ENCODE measurements around the gene PDAP1. TPM values are rescaled to one million over a fixed set of nuclear protein-coding genes. Genes with fewer than 3 reads are reported as not detected.

PDAP1 gene
- total RNA-seq, 3 donors from 2014 or later = 39.4 to 86.4 (median 51.5) TPM

DNA sequence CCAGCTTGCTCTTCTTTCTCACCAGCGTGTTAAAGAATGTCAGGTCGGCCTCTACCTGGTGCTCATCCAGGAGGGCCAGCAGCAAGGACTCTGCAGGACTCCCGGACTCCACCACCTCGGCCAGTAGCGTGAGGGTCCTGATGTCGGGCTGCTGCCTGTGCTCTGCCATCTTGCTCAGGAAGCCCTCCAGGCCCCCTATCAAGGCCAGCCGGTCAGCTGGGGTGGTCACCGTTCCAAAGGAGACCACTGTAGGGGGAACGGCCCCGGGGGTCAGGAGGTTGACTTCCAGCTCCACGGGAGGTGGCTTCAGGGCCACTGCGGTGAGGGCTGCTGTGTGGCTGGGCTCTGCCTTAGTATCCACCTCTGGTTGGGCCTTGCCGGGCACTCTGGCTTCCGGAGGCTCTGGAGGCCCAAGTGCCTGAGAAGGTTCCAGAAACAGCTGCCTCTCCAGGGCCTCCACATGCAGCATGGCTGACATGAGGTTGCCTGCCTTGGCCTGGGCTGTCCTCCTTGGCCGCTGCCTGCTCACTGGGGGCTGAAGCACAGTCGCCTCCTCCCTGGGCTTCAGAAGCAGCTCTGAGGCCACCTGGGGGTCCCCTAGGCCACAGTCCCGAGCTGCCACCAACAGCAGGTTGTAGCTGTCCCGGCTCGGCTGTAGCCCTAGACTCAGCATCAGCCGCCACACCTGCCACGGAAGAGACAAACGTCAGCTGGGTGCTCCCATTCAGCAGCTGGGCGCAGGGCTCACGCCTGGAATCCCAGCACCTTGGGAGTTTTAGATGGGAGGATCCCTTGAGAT is 16.7 kb upstream of the PDAP1 start:
- H3K4me3 ChIP-seq = no peak overlapping the region
- H3K4me1 ChIP-seq = no peaks in the 10 kb centered on the region
- H3K27me3 ChIP-seq = no peaks in the 10 kb centered on the region
- no peak for DNase-seq (ENCODE audit: low spot score in 2 of 2)
- no peak overlapping the region for H3K27ac ChIP-seq
- H3K9me3 ChIP-seq = no peaks in the 10 kb centered on the region
- intact Hi-C loops (cut with DNase I; ENCODE audit: low total_unique reads) = no loop called here
- H3K36me3 ChIP-seq = peaks cover 9% of the 10 kb centered on the region
- TF ChIP-seq POLR2AphosphoS5 (IDR thresholded peaks at IDR 0.05) = no peak
- TF ChIP-seq POLR2A (IDR thresholded peaks at IDR 0.05) = no peak
- TF ChIP-seq, protein P1, sequence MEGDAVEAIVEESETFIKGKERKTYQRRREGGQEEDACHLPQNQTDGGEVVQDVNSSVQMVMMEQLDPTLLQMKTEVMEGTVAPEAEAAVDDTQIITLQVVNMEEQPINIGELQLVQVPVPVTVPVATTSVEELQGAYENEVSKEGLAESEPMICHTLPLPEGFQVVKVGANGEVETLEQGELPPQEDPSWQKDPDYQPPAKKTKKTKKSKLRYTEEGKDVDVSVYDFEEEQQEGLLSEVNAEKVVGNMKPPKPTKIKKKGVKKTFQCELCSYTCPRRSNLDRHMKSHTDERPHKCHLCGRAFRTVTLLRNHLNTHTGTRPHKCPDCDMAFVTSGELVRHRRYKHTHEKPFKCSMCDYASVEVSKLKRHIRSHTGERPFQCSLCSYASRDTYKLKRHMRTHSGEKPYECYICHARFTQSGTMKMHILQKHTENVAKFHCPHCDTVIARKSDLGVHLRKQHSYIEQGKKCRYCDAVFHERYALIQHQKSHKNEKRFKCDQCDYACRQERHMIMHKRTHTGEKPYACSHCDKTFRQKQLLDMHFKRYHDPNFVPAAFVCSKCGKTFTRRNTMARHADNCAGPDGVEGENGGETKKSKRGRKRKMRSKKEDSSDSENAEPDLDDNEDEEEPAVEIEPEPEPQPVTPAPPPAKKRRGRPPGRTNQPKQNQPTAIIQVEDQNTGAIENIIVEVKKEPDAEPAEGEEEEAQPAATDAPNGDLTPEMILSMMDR (IDR thresholded peaks at IDR 0.05) = no peak

DNA sequence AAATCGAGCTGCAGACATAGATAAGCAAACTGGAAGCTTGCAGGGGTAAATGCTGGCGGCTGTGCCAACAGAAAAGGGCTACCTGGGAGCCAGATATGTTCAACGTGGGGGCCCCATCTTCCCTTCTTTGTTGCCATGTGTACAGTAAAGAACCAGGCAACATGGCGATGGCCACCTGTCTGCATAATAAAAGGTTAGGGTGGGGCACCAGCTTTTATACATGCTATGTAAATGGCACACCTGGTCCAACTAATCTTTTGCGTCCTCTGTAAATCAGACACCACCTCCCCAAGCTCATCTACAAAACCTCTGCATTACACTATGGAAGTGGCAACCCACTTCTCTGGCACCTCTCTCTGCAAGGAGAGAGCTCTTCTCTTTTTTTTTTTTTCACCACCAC is 14.2 kb upstream of the PDAP1 start:
- no peak for TF ChIP-seq POLR2AphosphoS5 (IDR thresholded peaks at IDR 0.05)
- TF ChIP-seq POLR2A (IDR thresholded peaks at IDR 0.05) = no peak
- TF ChIP-seq, protein P1 (IDR thresholded peaks at IDR 0.05) = no peak
- Histone ChIP-seq H3K4me3 (no peak overlapping the region), H3K36me3 (peaks cover 21% of the 10 kb centered on the region), H3K9me3 (no peaks in the 10 kb centered on the region), H3K27ac (no peak overlapping the region), H3K4me1 (no peaks in the 10 kb centered on the region), H3K27me3 (no peaks in the 10 kb centered on the region)
- intact Hi-C loops (cut with DNase I; ENCODE audit: low total_unique reads) = no loop called here
- DNase-seq (ENCODE audit: low spot score in 2 of 2) = no peak

DNA sequence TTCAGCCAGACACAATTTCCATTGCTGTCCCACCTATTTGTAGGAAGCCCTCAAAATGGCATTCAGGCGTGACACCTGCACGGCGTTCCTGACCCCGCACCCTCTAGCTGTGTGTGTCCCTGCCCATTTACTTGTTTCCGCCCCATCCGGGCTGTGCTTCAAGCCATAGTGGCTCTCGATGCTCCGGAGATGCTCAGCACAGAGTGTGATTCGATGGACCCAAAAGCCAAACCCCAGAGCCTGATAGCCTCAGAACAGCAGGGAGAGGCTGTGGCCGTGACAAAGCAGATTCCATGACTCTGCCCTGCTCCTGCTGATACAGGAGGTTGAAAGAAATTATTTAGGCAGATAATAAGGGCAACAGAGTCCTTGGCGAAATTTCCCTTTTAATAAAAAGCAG is 13.8 kb upstream of the PDAP1 start:
- no peak for DNase-seq (ENCODE audit: low spot score in 2 of 2)
- Histone ChIP-seq H3K9me3 (no peaks in the 10 kb centered on the region), H3K4me1 (no peaks in the 10 kb centered on the region), H3K27ac (no peak overlapping the region), H3K4me3 (no peak overlapping the region), H3K27me3 (no peaks in the 10 kb centered on the region), H3K36me3 (peaks cover 23% of the 10 kb centered on the region)
- TF ChIP-seq POLR2AphosphoS5 (IDR thresholded peaks at IDR 0.05) (no peak), POLR2A (IDR thresholded peaks at IDR 0.05) (no peak)
- TF ChIP-seq, protein P1 (IDR thresholded peaks at IDR 0.05) = no peak
- intact Hi-C loops (cut with DNase I; ENCODE audit: low total_unique reads) = no loop called here

DNA sequence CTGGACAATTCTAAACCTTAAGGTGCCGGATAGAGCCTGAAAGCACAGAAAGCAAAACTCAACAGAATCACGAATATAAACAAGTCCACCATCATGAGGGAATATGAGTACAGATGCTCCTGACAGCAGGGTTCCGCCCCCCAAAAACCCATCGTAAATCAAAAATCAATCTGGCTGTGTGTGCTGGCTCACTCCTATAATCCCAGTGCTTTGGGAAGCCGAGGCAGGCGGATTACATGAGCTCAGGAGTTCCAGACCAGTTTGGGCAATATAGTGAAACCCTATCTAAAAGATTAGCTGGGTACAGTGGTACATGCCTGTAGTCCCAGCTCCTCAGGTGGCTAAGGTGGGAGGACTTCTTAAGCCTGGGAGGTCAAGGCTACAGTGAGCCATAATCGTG is 12.6 kb upstream of the PDAP1 start:
- Histone ChIP-seq H3K27me3 (no peaks in the 10 kb centered on the region), H3K27ac (no peak overlapping the region), H3K36me3 (peaks cover 23% of the 10 kb centered on the region), H3K9me3 (no peaks in the 10 kb centered on the region), H3K4me3 (no peak overlapping the region), H3K4me1 (no peaks in the 10 kb centered on the region)
- DNase-seq (ENCODE audit: low spot score in 2 of 2) = no peak
- no peak for TF ChIP-seq POLR2AphosphoS5 (IDR thresholded peaks at IDR 0.05)
- intact Hi-C loops (cut with DNase I; ENCODE audit: low total_unique reads) = no loop called here

DNA sequence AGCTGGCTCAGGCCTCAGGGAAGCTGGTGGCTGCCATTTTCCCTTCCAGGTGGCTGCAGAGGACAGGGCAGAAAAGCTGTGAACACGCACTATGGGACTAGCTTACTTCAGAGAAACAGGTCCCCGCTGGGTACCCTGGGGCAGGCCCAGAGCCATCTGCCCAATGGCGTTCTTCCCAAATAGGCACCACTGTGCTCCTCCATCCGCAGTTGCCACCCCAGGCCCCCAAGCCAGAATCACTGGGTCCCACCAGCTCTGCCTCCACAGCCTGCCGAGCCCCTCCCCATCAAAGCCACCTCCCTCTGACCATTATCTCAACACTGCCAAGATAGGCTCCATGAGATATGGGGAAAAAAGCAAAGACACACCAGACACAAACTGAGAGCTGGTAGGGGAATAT is 11.8 kb upstream of the PDAP1 start:
- H3K4me3 ChIP-seq = no peak overlapping the region
- H3K9me3 ChIP-seq = no peaks in the 10 kb centered on the region
- H3K27me3 ChIP-seq = no peaks in the 10 kb centered on the region
- peaks cover 23% of the 10 kb centered on the region for H3K36me3 ChIP-seq
- intact Hi-C loops (cut with DNase I; ENCODE audit: low total_unique reads) = no loop called here
- no peak for DNase-seq (ENCODE audit: low spot score in 2 of 2)
- no peak overlapping the region for H3K27ac ChIP-seq
- no peak for TF ChIP-seq POLR2AphosphoS5 (IDR thresholded peaks at IDR 0.05)
- no peaks in the 10 kb centered on the region for H3K4me1 ChIP-seq

DNA sequence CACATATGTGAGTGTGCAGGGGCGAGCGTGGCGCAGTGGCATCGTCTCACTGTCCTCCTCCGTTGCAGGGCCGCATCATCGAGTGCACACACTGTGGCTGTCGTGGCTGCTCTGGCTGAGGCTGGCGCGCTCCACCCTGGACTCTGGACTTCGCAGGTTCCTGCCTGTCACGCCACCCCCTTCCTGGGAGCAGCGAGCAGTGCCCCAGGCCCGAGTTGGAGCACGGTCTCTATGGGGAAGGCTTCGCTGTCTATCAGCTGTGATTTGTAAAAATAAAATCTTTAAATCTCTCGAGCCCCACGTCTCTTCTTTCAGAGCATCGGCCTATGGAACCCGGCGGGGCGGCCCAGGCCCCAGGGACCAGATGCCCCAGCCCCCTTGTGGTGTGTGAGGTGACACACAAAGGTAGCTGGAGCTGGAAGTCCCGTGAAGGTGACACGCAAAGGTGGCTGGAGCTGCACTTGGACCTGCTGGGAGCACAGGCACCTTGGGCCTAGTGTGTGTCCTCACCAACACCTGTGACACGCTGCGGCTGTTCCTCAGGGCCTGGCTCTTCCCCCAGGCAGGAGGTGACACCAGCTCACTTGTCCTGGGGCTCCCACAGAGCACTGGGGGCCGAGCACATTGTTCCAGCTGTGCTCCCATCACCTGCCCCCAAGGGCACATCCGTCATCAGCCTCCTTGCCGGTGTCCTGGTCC is 11.1 kb upstream of the PDAP1 start:
- no peak overlapping the region for H3K4me3 ChIP-seq

More for the DNA sequence above, 11.1 kb upstream of the PDAP1 start:
- no peak for DNase-seq (ENCODE audit: low spot score in 2 of 2)
- H3K27me3 ChIP-seq = no peaks in the 10 kb centered on the region
- intact Hi-C loops (cut with DNase I; ENCODE audit: low total_unique reads) = no loop called here
- H3K27ac ChIP-seq = no peak overlapping the region
- H3K9me3 ChIP-seq = no peaks in the 10 kb centered on the region
- TF ChIP-seq, protein P1 (IDR thresholded peaks at IDR 0.05) = no peak
- no peak for TF ChIP-seq POLR2A (IDR thresholded peaks at IDR 0.05)
- no peak for TF ChIP-seq POLR2AphosphoS5 (IDR thresholded peaks at IDR 0.05)
- H3K4me1 ChIP-seq = no peaks in the 10 kb centered on the region
- H3K36me3 ChIP-seq = peaks cover 23% of the 10 kb centered on the region

Data from breast epithelium (tissue), 4 donors.